ENCODE results near the gene MAP3K7CL. TPM values are rescaled to one million over a fixed set of nuclear protein-coding genes. Genes with fewer than 3 reads are reported as not detected.

The MAP3K7CL gene
- total RNA-seq, 2 donors from 2014 or later: 11.6 to 85.3 TPM

DNA sequence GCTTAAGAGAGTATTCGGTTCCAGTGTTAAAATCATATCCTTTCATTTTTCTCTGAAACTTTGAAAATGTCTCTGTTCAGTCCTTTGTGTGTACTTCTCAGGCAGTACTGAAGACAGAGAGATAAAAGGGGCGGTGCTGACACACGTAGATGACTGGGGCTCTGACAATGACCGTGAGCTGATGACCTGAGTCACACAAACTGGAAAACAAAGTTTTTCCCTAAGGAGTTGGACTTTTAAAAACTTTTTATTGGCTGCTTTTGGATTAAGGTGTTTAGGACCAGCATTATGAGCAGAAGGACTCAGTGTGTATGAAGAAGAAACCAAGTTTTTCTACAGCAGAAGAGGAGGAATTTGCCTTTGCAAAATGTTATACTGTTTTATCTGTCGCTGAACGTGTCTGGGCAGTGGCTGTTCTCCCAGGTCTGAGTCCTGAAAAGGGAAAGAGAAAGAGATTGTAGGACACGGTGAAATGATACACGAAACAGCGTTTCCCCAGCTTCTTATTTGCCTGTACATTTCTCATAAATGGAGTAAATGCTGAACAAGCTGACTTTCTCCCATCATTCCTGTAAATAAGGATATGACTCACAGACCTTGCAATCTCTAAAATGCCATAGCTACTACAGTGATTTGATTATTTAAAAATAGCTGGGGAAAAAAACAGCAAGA, 51.5 kb downstream of the MAP3K7CL start:
- DNase-seq (no peak), ATAC-seq (no peak)
- Mint-ChIP-seq H3K4me3 (no peak overlapping the region), H3K27ac (no peak overlapping the region), H3K27me3 (no peaks in the 10 kb centered on the region), H3K36me3 (ENCODE audit: low read depth) (peaks cover 2% of the 10 kb centered on the region), H3K4me1 (peaks cover 6% of the 10 kb centered on the region)
- no peaks in the 10 kb centered on the region for H3K9me3 ChIP-seq (ENCODE audit: control insufficient read depth, low read length, poor library complexity, severe bottlenecking)

DNA sequence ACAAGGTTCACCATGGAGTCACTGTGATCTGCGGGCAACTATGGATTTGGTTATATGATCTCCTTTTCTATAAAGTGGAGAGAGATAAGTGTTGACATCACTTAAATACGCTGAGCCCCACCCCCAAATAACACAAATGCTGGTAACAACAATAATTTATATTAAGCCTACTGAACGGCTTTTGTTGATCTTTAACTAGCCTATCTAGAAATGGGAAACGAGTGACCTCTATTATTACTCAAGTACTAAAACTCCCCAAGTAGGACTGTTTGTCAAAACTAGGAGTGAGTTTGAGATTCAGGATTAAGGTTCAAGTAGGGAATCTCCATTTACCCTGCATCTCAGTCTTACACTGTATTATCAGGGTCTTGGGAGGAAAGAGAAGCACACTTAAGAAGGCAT, 52.2 kb downstream of the MAP3K7CL start:
- H3K9me3 ChIP-seq (ENCODE audit: control insufficient read depth, low read length, poor library complexity, severe bottlenecking): no peaks in the 10 kb centered on the region
- DNase-seq: no peak
- Mint-ChIP-seq H3K4me1 (peaks cover 6% of the 10 kb centered on the region), H3K27ac (no peak overlapping the region), H3K4me3 (no peak overlapping the region), H3K36me3 (ENCODE audit: low read depth) (peaks cover 2% of the 10 kb centered on the region), H3K27me3 (no peaks in the 10 kb centered on the region)
- ATAC-seq: no peak

DNA sequence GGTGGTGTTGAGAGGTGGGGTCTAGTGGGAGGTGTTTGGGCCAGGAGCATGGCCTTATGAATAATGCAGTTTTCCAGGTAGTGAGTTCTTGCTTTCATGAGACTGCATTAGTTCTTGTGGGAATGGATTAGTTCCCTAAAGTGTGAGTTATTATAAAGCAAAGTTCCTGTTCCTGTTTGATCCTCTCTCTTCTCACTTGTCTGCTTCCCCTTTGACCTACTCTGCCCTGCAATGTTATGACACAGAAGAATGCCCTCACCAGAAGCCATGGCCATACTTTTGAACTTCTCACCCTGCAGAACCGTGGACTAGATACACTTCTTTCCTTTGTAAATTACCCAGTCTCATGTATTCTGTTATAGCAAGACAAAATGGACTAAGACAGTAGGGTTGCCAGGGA, 53.6 kb downstream of the MAP3K7CL start:
- no peaks in the 10 kb centered on the region for H3K9me3 ChIP-seq (ENCODE audit: control insufficient read depth, low read length, poor library complexity, severe bottlenecking)
- Mint-ChIP-seq H3K4me3 (no peak overlapping the region), H3K36me3 (ENCODE audit: low read depth) (peaks cover 4% of the 10 kb centered on the region), H3K27ac (no peak overlapping the region), H3K4me1 (peaks cover 6% of the 10 kb centered on the region), H3K27me3 (no peaks in the 10 kb centered on the region)
- ATAC-seq (no peak), DNase-seq (no peak)

DNA sequence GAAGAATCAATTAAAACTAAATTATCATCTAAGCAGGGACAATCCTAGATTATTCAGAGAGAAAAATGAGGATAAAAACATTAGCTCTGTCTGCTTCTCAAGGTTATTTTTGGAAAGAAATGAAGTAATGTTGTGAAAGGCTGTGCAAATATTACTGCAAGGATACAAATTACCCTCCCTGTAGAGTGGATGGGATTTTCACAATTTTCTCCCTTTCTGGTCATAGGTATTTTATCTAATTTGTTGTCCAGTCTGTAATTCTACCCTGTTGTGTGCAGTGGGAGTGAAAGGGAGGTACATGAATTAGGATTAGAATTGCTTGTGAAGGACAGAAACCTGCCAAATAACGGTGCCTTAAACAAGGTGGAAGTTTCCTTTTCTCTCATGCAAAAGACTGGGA, 54.7 kb downstream of the MAP3K7CL start:
- Mint-ChIP-seq H3K27ac (no peak overlapping the region), H3K36me3 (ENCODE audit: low read depth) (peaks cover 4% of the 10 kb centered on the region), H3K27me3 (no peaks in the 10 kb centered on the region), H3K4me1 (peaks cover 6% of the 10 kb centered on the region), H3K4me3 (no peak overlapping the region)
- no peak for ATAC-seq
- DNase-seq: no peak
- no peaks in the 10 kb centered on the region for H3K9me3 ChIP-seq (ENCODE audit: control insufficient read depth, low read length, poor library complexity, severe bottlenecking)

DNA sequence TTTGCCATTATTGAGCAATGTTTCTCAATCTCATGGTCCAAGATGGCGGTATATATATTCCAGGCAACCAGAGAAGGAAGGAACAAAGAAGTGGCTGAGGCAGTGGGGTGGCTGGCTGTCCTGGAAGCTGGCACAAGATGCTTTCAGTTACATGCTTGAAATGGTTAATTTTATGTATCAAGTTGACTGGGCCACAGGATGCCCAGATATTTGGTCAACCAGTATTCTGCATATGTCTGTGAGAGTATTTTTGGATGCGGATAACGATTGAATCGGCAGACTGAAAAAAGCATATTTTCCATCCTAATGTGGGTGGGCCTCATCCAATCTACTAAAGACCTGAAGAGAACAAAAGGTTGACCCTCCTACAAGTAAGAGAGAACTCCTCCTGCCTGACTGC, 55.2 kb downstream of the MAP3K7CL start:
- H3K9me3 ChIP-seq (ENCODE audit: control insufficient read depth, low read length, poor library complexity, severe bottlenecking): no peaks in the 10 kb centered on the region
- peaks cover 5% of the 10 kb centered on the region for H3K36me3 Mint-ChIP-seq (ENCODE audit: low read depth)
- peaks cover 6% of the 10 kb centered on the region for H3K4me1 Mint-ChIP-seq
- H3K27me3 Mint-ChIP-seq: no peaks in the 10 kb centered on the region
- no peak overlapping the region for H3K4me3 Mint-ChIP-seq
- no peak overlapping the region for H3K27ac Mint-ChIP-seq
- DNase-seq (no peak), ATAC-seq (no peak)

DNA sequence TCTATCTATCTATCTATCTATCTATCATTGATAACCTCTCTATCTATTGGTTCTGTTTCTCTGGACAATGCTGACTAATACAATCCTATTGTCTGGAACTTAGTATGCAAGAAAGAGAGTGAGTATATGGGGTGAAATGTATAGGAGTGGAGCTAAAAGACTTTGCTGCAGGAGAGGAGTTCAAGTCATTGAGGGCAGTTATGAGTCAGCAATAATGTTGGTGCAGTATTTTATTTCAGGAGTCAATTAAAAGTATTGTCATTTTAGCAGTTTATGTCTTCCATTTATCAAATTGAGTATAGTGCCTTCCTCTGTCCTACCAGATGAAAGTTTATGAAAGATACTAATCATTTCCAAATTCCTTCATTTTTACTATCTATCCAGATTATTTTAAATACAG, 55.8 kb downstream of the MAP3K7CL start:
- H3K36me3 Mint-ChIP-seq (ENCODE audit: low read depth): peaks cover 6% of the 10 kb centered on the region
- peaks cover 6% of the 10 kb centered on the region for H3K4me1 Mint-ChIP-seq
- H3K4me3 Mint-ChIP-seq: no peak overlapping the region
- H3K27me3 Mint-ChIP-seq: no peaks in the 10 kb centered on the region
- DNase-seq: no peak
- no peaks in the 10 kb centered on the region for H3K9me3 ChIP-seq (ENCODE audit: control insufficient read depth, low read length, poor library complexity, severe bottlenecking)
- no peak for ATAC-seq
- H3K27ac Mint-ChIP-seq: no peak overlapping the region

DNA sequence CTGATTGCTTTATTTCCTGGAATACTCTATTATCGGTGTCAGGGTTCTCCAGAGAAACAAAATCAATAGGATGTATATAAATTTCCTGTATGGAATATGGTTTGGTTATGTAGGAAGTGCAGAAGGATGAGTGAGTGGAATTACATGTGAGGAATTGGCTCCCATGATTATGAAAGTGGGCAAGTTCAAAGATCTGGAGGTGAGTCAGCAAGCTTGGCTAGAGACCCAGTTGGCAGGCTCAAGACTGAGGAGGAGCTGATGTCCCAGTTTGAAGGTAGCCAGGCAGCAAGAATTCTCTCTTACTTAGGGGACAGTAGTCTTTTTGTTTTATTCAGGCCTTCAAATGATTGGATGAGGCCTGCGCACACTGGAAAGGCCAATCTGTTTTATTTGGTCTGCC, 57.5 kb downstream of the MAP3K7CL start:
- H3K36me3 Mint-ChIP-seq (ENCODE audit: low read depth): peaks cover 6% of the 10 kb centered on the region
- DNase-seq (no peak), ATAC-seq (no peak)
- H3K9me3 ChIP-seq (ENCODE audit: control insufficient read depth, low read length, poor library complexity, severe bottlenecking): no peaks in the 10 kb centered on the region
- no peaks in the 10 kb centered on the region for H3K27me3 Mint-ChIP-seq
- no peak overlapping the region for H3K27ac Mint-ChIP-seq
- H3K4me3 Mint-ChIP-seq: no peak overlapping the region
- H3K4me1 Mint-ChIP-seq: no peaks in the 10 kb centered on the region

DNA sequence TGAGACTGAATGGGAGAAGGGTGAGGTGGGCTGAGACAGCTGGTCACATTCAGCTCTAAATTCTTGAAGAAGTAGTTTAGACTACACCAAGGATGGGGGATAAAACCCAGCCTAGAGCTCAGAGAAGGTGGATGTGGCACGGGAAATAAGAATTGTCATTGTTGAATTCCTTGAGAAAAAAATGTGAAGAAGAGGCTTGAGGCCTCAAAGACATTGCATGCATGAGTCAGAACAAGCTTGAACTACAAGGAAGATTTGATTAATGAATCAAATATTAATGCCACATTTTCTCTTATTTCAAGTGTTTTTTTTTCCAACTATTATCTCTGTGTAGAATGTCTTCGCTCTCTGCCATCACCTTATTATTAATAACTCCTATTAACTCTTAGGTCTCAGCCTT, 58.9 kb downstream of the MAP3K7CL start:
- Mint-ChIP-seq H3K27me3 (no peaks in the 10 kb centered on the region), H3K36me3 (ENCODE audit: low read depth) (peaks cover 4% of the 10 kb centered on the region), H3K4me3 (no peak overlapping the region), H3K27ac (no peak overlapping the region), H3K4me1 (no peaks in the 10 kb centered on the region)
- DNase-seq: no peak
- ATAC-seq: no peak
- H3K9me3 ChIP-seq (ENCODE audit: control insufficient read depth, low read length, poor library complexity, severe bottlenecking): no peaks in the 10 kb centered on the region

DNA sequence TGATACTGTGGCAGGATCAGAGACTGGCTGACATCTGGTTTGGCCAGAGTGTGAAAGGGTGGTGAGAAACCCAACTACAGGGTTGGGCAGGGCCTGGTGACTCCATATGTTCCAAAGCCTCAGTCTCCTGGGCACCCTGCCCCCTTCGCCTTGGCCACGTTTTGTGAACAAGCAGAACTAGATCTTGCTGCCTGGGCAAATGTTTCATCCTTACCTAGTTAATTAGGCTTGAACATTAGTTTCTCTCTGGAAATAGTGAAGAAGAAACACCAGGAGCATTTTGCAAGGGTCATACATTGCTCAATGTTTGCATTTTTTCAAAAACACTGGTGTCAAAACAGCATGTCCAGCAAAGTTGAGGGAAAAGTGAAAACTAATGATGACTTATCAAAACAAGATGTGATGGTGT, 60.5 kb downstream of the MAP3K7CL start:
- no peak for DNase-seq
- Mint-ChIP-seq H3K36me3 (ENCODE audit: low read depth) (peaks cover 4% of the 10 kb centered on the region), H3K4me1 (peaks cover under 1% of the 10 kb centered on the region), H3K4me3 (no peak overlapping the region), H3K27me3 (no peaks in the 10 kb centered on the region), H3K27ac (no peak overlapping the region)
- no peaks in the 10 kb centered on the region for H3K9me3 ChIP-seq (ENCODE audit: control insufficient read depth, low read length, poor library complexity, severe bottlenecking)
- ATAC-seq: no peak

DNA sequence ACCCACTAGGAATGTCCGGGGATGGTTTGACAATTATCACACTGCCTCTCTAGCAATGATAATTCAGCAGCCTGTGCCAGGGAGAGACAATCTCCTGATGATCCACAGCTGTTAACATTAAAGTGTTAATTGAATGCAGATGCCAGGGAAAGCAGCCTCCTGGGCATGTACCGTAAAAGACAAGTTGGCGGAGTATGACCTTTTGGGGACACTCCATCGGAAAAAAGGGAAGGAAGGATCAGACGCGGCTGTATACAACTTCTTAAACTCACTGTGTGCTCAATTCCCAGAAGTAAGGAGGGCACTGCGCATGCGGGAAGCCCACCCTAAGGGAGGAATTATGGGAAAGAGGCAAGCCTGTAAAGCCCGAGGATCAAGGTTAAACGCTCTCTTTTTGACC, 62.6 kb downstream of the MAP3K7CL start:
- DNase-seq (no peak), ATAC-seq (no peak)
- H3K4me3 Mint-ChIP-seq: no peak overlapping the region
- peaks cover 2% of the 10 kb centered on the region for H3K36me3 Mint-ChIP-seq (ENCODE audit: low read depth)
- H3K27me3 Mint-ChIP-seq: no peaks in the 10 kb centered on the region
- H3K27ac Mint-ChIP-seq: no peak overlapping the region
- peaks cover 4% of the 10 kb centered on the region for H3K4me1 Mint-ChIP-seq
- no peaks in the 10 kb centered on the region for H3K9me3 ChIP-seq (ENCODE audit: control insufficient read depth, low read length, poor library complexity, severe bottlenecking)

DNA sequence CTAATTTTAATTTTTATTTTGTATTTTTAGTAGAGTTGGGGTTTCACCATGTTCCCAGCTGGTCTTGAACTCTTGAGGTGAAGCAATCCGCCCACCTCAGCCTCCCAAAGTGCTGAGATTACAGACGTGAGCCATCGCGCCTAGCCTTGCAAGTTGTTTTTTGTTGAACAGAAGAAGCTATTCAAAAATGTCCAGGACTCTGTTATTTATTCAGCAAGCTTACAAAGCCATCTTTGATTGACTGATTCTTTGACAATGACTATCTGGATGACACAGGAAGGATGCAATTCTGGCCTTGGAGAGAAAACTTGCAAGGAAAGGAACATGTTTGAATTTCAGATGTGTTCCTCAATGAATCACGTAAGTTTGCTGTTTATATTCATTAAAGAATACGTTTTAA, 63.5 kb downstream of the MAP3K7CL start:
- peaks cover 4% of the 10 kb centered on the region for H3K4me1 Mint-ChIP-seq
- no peak overlapping the region for H3K27ac Mint-ChIP-seq
- DNase-seq (no peak), ATAC-seq (no peak)
- H3K4me3 Mint-ChIP-seq: no peak overlapping the region
- no peaks in the 10 kb centered on the region for H3K27me3 Mint-ChIP-seq
- H3K36me3 Mint-ChIP-seq (ENCODE audit: low read depth): peaks cover 2% of the 10 kb centered on the region
- no peaks in the 10 kb centered on the region for H3K9me3 ChIP-seq (ENCODE audit: control insufficient read depth, low read length, poor library complexity, severe bottlenecking)

DNA sequence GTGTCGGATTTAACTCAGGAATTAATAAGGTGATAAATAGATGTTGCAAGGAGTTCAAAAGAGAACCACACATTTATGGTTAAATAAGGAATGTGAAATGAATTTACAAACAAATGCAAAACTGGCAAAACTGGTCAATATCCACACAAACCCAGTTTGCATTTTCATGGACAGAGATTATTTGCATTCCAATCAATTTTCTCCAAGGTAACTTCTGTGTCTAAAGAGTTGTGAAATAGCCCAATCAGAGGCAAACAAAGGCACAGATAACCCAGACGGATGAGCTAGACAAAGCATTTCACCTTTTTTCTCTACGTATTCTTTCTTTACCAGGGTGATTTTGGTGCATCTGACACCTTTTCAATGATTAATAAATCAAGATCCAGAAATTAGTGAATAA, 63.9 kb downstream of the MAP3K7CL start:
- no peaks in the 10 kb centered on the region for H3K9me3 ChIP-seq (ENCODE audit: control insufficient read depth, low read length, poor library complexity, severe bottlenecking)
- Mint-ChIP-seq H3K27me3 (no peaks in the 10 kb centered on the region), H3K4me1 (peaks cover 4% of the 10 kb centered on the region), H3K4me3 (no peak overlapping the region), H3K27ac (peak overlapping the region; percentile 91), H3K36me3 (ENCODE audit: low read depth) (peaks cover 2% of the 10 kb centered on the region)
- DNase-seq (no peak), ATAC-seq (no peak)

DNA sequence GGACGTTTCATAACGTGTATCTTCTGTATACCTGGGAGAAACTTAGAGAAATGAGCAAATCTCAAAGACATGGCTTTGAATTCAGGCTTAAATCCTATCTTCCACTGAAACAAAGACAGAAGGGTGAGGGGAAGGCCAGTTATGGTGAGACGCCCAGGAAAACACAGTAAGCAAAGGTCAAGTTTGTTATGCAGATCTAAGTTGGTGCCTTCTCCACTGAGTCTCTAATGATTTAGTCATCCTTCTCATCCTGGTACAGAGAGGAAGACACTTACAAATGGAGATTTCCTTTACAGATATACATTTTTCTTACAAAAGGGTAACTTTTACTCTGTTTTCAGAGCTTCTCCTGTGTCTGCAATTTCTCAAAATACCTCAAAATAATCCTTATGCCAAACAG, 64.4 kb downstream of the MAP3K7CL start:
- H3K9me3 ChIP-seq (ENCODE audit: control insufficient read depth, low read length, poor library complexity, severe bottlenecking): no peaks in the 10 kb centered on the region
- Mint-ChIP-seq H3K27ac (peak overlapping the region; percentile 91), H3K4me1 (peaks cover 4% of the 10 kb centered on the region), H3K4me3 (no peak overlapping the region), H3K36me3 (ENCODE audit: low read depth) (peaks cover 2% of the 10 kb centered on the region), H3K27me3 (no peaks in the 10 kb centered on the region)
- DNase-seq: no peak
- no peak for ATAC-seq

DNA sequence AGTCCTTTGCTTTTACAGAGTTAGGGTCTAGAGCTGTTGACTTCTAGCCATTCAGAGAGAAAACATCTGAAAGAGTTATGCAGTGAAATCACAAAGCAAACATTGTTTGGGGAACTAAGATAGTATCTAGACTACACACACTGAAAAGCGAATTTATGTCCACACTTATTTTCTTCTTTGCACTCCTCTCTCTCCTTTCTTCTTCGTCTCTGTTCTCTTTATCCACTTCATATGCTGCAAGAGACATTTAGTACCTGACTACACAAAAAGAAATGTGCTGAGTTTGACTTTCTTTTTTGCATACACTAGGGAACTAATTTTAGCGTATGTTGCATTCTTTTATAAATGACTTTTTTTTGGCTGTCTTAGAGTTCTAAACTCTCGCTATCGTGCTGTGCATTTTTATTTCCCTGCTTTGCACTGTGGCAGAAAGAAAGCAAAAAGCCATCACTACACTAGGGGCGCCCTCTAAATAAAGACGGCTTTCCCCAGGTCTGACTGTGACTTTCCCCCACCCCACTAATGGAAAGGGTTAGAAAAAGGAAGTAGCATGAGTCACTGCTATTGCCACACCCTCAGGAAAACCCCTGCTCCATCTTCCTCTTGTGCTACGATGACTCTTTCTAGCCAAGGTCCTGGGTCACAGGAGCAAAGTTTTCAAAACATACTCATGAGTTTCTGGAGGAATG, 65.7 kb downstream of the MAP3K7CL start:
- no peaks in the 10 kb centered on the region for H3K9me3 ChIP-seq (ENCODE audit: control insufficient read depth, low read length, poor library complexity, severe bottlenecking)
- H3K27me3 Mint-ChIP-seq: no peaks in the 10 kb centered on the region
- DNase-seq: peak in 2 of 3 donors; percentile 27 to 51
- H3K36me3 Mint-ChIP-seq (ENCODE audit: low read depth): no peaks in the 10 kb centered on the region
- H3K4me1 Mint-ChIP-seq: peaks cover 4% of the 10 kb centered on the region
- H3K4me3 Mint-ChIP-seq: peak overlapping the region; percentile 89
- ATAC-seq: peak; percentile 99
- H3K27ac Mint-ChIP-seq: peak overlapping the region; percentile 91

Data from T-helper 17 cell (primary cell).